Gastroesophageal sphincter (tissue), 3 donors: ENCODE measurements around the gene KBTBD12.

Experiments
- CTCF ChIP-seq, 4 experiments: fragments of 200-600 bp in 2 of 4; fragments of 450-650 bp in 2 of 4; sonication (generic) in 1 of 4; IDR thresholded peaks; one replicate each; pipeline ENCODE4 v1.5.1; 2017 to 2019; ENCODE audit warnings: antibody characterized with exemption in 4 of 4, mild to moderate bottlenecking in 2 of 4, moderate library complexity in 2 of 4
- POLR2AphosphoS5 ChIP-seq: sonication (generic); formaldehyde crosslinking; IDR thresholded peaks from one replicate; pipeline ENCODE4 v1.6.1; 2017; ENCODE audit warnings: antibody characterized with exemption

- TF ChIP-seq CTCF (IDR thresholded peaks at IDR 0.05) (no peak), POLR2AphosphoS5 (no peak)
Measured at GRCh38 chr3:127960421-127960965, 45.5 kb downstream of the KBTBD12 start.
